Islet precursor cell (in vitro differentiated cells): ENCODE results near the gene C1S.
"Not testable (repeated sequence)": the region's sequence is repeated elsewhere in the genome, so short reads cannot be mapped to it uniquely, and the experiment has no call there.

Experiments used
- DNase-seq: peaks from one replicate; pipeline ENCODE4 v3.0.0-alpha.2; 2018

Gene C1S

GRCh38 chr12:7047306-7047705, 13.2 kb upstream of the C1S start:
- no peak for DNase-seq

GRCh38 chr12:7049445-7049951, 11.0 kb upstream of the C1S start:
- not testable (repeated sequence) for DNase-seq

GRCh38 chr12:7049973-7050372, 10.5 kb upstream of the C1S start:
- not testable (repeated sequence) for DNase-seq

- no peak for DNase-seq
These were observed 5.6 kb upstream of the C1S start for GRCh38 chr12:7054925-7055324.

- DNase-seq, result not testable (repeated sequence)
These were observed 4.8 kb upstream of the C1S start for GRCh38 chr12:7055736-7056135.

GRCh38 chr12:7058163-7058845, 2.2 kb upstream of the C1S start:
- no peak for DNase-seq

GRCh38 chr12:7058850-7059395, 1.6 kb upstream of the C1S start:
- no peak for DNase-seq

- DNase-seq, result no peak
These were observed 738 bp upstream of the C1S start for GRCh38 chr12:7059780-7060179.

DNA sequence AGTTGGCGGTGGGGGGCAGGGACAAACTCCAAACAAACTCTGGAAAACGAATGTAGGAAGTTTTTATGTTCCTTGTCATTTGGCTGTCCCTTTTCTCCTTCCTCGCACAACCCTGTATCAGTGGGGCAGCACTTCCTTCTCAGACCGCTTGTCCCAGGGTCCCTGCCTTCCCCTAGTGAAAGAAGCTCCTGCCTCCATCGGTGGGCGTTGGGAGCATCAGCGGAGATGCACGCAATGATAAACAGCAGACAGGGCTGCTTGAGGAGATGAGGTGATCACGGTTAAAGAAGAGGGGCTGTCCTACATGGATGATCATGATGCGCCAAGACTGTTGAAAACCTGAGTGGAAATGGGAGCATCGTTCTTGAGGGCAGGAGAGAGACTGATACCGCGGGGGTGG, 620 bp downstream of the C1S start:
- no peak for DNase-seq

DNA sequence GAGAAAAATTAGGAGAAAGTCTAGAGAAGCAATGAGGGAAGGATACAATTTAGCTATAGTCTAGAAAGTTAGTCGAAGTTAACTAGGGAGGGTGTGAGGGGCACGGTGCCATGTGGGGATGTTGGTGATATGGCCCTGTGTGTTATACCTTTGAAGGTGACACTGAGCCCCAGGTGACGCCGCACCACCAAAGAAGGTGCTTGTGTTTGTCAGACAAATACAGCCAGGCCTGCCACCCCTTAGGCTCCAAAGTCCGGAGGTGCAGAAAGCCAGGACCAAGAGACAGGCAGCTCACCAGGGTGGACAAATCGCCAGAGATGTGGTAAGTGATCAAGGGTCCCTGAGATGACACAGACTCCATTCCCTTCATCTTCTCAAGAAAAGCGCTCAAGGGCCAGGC, 1.1 kb downstream of the C1S start:
- no peak for DNase-seq

GRCh38 chr12:7064516-7064915, 4.0 kb downstream of the C1S start:
- DNase-seq, result no peak

DNA sequence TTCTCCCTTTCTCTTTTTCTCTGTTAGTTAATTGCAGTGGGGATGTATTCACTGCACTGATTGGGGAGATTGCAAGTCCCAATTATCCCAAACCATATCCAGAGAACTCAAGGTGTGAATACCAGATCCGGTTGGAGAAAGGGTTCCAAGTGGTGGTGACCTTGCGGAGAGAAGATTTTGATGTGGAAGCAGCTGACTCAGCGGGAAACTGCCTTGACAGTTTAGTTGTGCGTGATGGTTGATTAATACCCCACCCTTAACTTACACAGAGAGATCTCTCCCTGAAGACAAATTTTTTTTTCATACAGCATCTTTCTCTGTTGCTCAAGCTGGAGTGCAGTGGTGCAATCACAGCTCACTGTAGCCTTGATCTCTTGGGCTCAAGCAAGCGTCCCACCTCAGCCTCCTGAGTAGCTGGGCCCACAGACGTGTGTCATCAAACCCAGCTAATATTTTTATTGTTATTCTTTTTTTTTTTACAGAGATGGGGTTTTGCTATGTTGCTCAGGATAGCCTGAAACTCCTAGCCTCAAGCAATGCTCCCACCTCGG, 4.6 kb downstream of the C1S start:
- no peak for DNase-seq

GRCh38 chr12:7066596-7066995, 6.1 kb downstream of the C1S start:
- no peak for DNase-seq

DNA sequence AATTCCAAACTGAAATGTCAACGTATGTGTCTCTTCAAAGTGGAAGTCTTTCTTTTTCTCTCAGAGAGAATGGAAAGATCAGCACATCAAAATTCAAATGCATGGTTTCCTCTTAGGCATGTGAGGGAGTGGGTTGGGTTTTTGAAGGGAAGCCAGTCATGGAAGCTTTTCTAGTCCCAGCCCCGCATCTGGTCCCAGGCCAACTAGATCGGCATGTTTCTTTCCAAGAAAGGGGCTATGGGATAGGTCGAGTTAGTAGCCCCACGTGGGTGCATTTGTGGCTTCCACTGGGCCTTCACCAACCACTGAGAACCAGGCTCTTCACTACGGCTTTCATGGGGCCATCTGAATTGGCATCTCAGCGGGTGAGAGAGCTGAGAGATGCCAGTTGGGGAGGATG, 6.6 kb downstream of the C1S start:
- no peak for DNase-seq

GRCh38 chr12:7068240-7068993, 7.9 kb downstream of the C1S start:
- DNase-seq, result no peak

DNA sequence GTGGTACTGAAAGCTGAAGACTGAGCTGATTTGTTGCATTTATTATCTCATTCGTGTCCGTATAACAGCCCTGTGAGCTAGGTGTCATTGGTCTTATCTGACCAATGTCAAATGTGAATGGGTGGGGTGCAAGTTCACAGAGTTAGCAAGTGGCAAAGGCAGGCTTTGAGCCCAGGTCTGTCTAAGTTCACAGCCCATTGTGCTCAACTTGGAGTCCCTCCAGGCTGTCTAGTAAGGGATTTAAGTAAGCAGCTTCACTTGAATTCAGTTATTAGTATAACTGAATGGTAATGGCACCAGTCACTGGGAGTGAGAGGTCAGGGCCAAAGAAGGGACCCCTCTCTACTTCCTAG, 8.5 kb downstream of the C1S start:
- DNase-seq, result no peak

DNA sequence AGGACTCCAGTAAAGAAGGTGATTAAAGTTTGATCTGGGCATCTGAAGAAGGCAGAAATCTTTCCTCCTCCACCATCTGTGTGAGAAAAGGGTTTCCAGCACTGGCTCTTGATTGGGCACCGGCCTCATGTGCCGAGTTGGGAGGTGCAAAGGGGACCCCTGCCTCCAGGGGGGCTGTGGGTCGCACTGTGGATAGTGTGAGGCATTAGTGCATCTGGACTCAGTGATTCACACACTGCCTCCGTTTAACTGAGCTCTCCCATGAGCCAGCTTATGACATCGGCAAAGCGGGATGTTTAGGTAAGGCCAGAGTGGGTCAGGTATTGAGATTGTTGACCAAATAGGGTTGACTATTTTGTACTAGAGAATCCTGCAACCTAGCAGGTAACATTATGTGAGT, 8.9 kb downstream of the C1S start:
- no peak for DNase-seq

- DNase-seq, result peak; percentile 32
These were observed 11.5 kb downstream of the C1S start for GRCh38 chr12:7072035-7072434.

GRCh38 chr12:7072554-7072953, 12.0 kb downstream of the C1S start:
- peak; percentile 43 for DNase-seq

GRCh38 chr12:7073946-7074345, 13.4 kb downstream of the C1S start:
- DNase-seq, result no peak

DNA sequence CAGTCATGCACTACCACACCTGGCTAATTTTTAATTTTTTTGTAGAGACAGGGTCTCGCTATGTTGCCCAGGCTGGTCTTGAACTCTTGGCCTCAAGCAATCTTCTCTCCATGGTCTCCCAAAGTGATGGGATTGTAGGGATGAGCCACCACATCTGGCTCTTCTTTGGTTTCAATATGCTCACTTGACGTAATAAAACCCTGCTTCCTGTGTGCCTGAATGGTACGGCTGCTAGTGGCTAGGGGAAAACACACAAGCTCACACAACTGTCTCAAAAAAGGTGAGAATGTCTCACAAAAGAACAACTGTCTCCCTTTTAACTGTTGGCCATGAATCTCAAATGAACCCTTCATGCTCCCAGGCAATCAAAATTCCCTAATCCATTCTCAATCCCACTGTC, 15.0 kb downstream of the C1S start:
- DNase-seq, result no peak

DNA sequence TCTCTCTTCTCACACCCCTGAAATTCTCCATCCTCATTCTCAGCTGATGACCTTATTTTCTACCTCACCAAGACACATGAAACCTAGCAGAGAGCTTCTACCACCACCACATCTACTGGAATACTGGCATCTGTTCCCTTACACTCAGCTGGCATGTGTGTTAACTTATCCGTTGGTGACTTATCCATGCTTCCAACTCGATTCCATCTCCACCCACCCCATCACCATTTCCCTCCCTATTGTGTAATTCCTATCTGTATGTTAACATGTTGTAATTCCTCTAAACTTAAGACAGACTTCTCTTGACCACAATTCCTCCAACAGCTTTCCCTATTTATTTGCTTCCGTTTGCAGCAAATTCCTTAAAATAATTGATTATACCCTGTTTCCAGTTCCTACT, 15.4 kb downstream of the C1S start:
- no peak for DNase-seq

GRCh38 chr12:7076493-7076892, 16.0 kb downstream of the C1S start:
- no peak for DNase-seq

DNA sequence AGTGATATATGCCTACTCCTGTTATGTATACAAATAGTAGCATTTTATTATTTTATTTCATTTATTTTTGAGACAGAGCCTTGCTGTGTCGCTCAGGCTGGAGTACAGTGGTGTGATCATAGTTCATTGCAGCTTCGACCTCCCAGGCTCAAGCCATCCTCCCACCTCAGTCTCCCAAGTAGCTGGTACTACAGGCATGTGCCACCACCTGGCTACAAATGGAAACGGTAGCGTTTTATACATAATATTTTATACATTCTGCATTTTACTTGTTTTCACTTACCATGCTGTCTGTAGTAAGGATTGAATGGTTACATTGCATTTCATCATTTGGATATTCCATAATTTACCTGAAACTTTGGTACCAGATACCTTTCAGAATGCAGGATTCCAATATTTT, 17.6 kb downstream of the C1S start:
- DNase-seq, result no peak
